SKM-1 (cell line): ENCODE measurements around the gene ADAMTS9.

Source experiments
- DNase-seq: peaks from one replicate; lab custom pipeline; 2025; ENCODE audit not compliant: unreplicated experiment; lab: John Stamatoyannopoulos, UW

The ADAMTS9 gene

DNA sequence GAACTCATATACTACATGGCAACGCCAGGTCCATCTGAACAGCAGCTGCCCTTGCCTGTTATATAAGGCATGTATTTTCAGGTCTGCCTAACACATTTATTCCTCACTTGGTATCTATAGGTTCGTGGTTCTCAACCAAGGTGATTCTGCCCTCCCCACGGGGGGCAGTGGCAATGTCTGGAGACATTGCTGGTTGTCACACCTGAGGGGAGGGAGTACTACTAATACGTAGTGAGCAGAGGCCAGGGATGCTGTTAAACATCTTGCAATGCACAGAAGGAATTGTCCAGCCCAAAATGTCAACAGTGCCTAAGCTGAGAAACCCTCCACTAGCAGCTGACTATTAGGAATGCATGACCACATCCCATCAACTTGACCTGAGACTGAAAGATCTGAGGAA lies 32.6 kb downstream of the ADAMTS9 start:
- no peak for DNase-seq

DNA sequence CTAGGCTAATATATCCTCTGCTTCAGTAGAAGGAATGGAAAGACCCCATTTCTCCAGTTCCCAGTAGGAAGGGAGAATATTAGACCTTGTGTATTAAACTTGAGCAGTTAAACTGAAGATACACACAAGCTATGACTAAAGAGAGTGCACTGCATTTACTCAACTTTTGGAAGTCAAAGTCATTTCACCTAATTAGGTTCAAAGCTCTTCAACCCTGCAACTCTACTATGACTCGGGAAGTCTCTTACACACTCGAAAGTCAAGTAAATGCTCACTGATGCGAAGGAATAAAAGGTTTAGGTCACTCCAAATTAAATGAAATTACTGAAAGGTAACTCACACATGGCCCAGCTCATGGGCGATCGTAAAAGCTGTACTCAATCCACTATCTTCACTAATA lies 33.8 kb downstream of the ADAMTS9 start:
- DNase-seq, result no peak

GRCh38 chr3:64653101-64653500 lies 34.7 kb downstream of the ADAMTS9 start:
- no peak for DNase-seq

- DNase-seq, result no peak
These were observed 36.0 kb downstream of the ADAMTS9 start for GRCh38 chr3:64651741-64652241.

DNA sequence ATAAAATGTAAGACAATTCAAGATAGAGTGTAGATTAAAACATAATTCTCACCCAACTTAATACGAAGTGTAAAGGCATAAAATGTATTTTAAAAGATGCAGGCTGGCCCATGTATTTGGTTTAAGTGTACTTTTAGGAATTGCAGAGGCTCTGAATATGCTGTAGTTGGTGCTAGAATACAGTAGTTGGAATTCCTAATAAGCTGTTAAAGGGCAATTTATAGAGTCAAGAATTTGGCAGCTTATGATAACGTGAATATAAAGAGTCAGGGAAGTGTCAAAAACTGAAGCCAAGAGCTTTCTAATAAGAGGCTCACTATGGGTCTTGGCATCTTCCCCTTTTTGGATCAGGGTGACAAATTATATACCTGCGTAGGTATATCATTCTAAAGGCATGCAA lies 36.5 kb downstream of the ADAMTS9 start:
- DNase-seq, result no peak

DNA sequence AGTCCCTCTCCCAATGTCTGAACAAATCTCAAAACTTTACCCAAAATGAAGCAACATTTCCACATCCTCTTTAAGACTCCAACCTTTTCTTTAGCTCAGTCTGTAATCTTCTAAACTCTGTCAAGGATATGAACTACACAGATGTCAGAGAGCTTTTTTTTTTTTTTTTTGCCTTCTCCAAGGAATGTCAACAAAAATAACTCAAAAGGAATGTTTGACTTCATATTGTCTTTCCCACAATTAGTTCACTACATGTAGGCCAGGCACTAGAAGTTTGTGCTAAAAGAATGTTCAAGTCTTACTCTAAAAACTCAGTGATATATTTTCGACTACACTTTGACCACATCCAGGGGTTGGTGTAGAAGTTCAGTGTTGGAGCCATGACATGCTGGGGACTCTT lies 37.1 kb downstream of the ADAMTS9 start:
- DNase-seq, result no peak

DNA sequence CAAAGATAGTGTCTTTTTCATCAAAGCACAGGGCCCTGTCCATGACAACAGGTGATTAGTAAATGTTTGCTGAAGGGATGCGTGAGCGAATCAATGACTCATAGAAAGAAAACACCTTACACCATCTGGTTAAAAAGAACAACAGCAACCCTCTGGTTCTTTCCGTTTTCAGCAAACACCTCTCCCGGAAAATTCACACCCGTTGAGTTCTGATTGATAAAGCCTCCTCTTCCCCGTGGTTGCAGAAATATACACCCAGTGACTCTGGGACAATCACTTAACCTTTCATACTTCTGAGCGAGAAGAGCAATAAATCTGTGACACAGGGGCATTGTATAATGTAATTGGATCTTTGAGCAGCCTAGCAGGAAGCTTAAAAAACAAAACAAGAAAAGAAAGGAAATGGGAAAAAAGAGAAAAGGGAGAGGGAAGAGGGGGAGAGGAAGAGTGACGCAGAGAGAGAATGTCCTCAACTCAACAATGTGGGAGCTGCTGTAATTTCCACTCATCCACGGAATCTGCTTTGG lies 37.6 kb downstream of the ADAMTS9 start:
- no peak for DNase-seq

DNA sequence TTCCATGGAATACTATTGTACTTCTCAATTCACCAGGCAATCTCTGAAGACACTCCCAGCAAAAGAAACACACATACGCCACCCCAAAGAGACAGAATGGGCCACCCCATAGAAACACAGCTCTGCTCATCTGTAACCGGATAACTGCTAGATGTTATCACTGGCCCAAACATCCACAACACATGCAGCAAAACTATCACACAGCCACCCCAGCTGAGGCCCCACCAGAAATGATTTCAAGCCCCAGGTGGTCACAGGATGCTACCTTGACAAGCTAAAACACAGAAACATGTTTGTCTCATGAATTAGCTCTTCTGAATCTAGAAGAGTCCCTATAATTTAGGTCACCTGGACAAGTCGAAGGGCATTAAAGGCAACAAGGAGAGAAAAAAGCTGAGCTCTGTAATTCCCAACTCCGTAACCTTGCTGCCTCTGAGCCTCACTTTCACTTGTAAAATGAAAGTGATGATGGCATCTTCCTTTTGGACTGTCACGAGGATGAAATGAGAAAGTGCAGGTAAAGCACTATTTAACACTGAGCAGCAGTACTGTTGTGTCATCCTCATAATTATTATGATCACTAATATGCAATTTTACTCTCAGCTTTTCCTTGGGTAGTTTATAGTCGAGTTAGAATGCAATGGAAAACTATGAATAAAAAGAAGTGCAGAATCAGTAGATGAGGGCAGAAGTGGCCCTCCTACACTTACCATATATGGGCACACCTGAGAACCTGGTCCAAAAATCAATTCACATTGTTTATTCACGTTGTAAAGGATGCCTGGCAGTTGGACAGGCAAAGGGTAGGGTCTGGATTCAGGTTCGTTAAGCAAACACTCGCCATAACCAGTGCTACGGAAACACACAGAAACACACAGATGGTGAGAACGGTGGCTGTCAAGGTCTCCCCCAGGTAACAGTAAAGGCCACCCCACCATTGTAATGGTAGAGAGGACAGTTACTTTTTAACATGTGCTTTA lies 38.6 kb downstream of the ADAMTS9 start:
- no peak for DNase-seq

GRCh38 chr3:64647825-64648224 lies 40.0 kb downstream of the ADAMTS9 start:
- DNase-seq, result no peak

- DNase-seq, result no peak
These were observed 42.6 kb downstream of the ADAMTS9 start for GRCh38 chr3:64645243-64645642.

DNA sequence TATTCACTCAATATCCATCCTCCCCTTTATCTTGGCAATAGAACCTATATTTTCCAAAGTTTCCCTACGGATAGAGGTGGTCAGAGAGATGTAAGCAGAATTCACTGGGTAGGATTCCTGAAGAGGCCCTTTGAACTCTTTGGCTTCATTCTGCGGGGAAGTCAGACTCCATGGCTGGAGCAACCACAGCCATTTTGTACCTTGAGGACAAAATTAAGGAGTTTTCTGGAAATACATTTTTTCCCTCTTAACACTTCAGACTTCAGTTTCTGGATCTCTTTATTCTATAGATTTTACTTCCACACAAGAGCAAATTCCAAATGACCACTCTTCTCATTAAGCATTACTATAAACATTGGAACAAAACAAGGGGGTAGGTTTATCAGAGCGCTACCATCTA lies 43.3 kb downstream of the ADAMTS9 start:
- no peak for DNase-seq

- no peak for DNase-seq
These were observed 45.3 kb downstream of the ADAMTS9 start for GRCh38 chr3:64642327-64643151.

DNA sequence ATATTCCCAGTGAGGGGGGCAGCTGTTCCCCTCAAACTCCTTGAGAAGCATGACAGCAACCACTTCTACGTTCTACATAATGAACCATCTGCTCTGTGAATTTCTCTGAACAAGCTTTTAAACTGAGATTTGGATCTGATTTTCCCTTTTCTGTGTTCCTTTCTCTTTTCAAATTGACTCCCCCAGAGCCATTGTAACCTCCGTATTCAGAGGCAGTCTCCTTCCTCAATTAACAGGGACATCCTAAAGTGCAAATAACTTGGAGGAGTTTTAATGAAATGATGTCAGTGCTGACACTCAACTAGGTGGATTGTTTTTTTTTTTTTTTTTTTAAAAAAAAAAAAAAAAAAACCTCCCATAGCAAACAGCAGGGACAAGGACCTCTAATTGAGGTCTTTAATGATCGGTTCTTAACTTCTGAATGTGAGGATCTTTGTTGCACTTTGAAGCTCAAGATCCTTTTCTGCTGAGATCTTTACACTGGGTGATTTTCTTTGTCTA lies 48.8 kb downstream of the ADAMTS9 start:
- DNase-seq, result no peak

DNA sequence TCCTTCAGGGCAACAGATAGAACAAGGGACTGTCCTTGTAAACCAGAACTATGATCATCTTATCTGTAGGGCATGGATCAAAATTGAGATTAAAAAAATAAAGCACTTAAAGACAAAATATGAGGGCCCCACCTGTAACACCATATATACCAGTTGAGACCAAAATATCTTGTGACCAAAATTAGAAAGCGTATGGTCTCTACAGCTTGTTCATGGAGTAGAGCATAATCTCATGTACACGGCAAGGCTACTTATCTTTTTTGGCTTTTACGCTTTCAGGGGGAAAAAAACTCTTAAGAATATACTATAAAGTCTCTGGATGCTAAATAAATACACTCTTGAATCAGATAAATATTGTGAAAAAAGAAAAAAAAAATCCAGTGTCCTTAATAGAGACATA lies 49.3 kb downstream of the ADAMTS9 start:
- DNase-seq, result no peak

- no peak for DNase-seq
These were observed 53.4 kb downstream of the ADAMTS9 start for GRCh38 chr3:64634417-64634816.

GRCh38 chr3:64631951-64632350 lies 55.8 kb downstream of the ADAMTS9 start:
- DNase-seq, result no peak

- no peak for DNase-seq
These were observed 60.1 kb downstream of the ADAMTS9 start for GRCh38 chr3:64627471-64628321.

DNA sequence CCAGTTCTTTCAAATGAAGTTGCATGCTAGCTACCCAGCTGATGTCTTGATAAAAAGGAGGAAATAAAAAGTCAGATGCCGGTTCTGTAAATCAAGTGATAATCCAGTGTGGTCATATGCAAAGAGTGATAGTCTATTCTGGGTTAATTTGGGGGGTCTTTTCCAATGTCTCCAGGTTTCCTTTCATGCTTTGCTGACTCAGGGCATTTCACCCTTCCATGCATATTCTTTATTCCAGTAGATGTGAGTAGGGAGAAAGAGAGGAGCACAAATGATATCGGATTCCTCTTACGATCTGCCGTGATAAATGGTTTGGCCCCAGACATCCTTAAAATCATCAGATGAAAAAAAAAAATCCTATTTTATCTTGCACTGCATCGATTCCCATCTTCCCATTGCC lies 60.8 kb downstream of the ADAMTS9 start:
- DNase-seq, result no peak

DNA sequence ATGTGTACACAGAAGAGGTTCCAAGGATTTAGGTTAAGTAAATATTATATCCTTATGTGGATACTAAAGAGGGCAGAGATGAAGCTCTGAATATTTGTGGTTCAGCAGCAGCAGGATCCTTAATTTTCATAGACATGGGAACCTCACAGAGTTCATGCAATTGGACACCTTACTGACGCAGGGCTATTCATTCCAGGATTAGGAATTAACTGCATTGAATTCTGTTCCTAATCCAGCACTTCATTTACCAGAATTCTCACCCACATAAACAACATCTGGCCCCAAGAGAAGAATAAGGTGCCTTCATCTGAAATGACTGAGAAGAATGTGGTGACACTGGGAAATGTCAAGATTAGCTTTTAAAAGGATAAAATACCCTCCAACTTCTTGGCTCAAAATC lies 62.4 kb downstream of the ADAMTS9 start:
- DNase-seq, result no peak

DNA sequence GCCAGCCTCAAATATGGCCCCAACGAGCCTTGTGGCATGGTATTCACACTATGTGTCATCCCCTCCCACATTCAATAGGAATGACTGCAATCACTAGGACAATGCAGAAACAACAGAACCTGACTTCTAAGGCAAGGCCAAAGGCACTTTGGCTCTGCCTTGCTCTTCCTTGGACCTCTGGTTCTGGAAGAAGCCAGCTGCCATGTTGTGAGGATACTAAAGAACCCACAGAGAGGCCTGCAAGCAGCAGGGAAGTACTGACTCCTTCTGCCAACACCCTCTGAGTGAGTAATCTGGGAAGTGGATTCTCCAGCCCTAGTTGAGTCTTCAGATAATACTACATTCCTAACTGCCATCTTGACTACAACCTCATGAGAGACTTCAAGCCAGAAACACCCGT lies 64.7 kb downstream of the ADAMTS9 start:
- DNase-seq, result no peak
